NCI-H2171 treated with DMSO at 0.1 percent for 48 hours (cell line): ENCODE measurements around the gene XYLT1.

Experiments used
- DNase-seq: peaks from one replicate; lab custom pipeline; 2025; lab: John Stamatoyannopoulos, UW

The XYLT1 gene

DNA sequence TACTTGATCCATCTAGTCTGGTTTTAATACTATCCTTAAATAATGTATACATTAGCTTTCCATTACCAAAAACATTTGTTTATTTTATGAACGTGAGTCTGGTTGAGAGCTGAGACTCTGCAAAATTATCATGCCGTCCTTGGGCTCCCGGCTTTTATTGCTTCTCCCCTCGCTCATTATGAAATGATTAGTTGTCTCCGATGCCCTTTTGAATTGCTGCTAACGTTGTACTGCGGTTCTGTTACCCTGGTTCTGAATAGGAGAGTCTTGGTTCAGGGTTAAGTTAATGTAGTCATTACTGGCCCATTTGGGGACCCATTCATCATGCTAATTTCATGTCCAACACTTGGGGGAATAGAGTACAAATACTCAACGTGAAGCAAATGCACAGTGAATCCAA lies 12.8 kb downstream of the XYLT1 start:
- no peak for DNase-seq

DNA sequence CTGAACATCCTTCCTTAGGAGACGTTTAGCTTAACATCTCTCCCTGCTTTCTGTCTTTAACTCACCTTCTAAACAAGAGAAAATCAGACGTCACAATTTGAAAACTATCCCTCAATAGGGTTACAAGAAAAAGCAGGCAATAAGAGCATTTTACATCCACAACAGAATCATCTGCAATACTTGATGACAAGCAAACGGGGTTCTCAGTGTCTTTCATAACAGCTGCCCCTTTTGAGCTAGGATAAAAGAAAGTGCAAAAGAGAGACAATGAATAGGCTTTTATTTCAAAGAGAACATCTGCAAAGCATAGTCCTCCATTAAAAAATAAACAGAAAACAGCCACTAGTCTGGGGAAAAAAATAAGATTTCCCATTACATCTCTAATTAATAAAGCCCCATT lies 13.2 kb downstream of the XYLT1 start:
- DNase-seq, result no peak

DNA sequence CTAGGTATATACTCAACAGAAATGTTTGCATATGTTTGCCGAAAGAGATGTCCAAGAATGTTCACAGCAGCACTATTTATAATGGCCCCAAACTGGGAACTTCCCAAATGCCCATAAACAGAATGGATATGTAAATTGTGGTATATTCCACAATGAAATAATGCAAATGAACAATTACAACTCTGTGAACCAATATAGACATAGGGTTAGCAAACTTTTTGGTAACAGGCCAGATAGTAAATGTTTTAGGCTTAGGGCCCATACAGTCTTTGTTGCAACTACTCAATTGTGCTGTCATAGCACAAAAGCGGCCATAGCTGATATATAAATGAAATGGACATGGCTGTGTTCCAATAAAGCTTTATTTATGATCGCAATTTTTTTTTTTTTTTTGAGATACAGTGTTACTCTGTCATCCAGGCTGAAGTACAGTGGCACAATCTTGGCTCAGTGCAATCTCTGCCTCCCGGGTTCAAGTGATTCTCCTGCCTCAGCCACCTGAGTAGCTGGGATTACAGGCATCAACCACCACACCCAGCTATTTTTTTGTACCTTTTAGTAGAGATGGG lies 16.5 kb downstream of the XYLT1 start:
- no peak for DNase-seq

DNA sequence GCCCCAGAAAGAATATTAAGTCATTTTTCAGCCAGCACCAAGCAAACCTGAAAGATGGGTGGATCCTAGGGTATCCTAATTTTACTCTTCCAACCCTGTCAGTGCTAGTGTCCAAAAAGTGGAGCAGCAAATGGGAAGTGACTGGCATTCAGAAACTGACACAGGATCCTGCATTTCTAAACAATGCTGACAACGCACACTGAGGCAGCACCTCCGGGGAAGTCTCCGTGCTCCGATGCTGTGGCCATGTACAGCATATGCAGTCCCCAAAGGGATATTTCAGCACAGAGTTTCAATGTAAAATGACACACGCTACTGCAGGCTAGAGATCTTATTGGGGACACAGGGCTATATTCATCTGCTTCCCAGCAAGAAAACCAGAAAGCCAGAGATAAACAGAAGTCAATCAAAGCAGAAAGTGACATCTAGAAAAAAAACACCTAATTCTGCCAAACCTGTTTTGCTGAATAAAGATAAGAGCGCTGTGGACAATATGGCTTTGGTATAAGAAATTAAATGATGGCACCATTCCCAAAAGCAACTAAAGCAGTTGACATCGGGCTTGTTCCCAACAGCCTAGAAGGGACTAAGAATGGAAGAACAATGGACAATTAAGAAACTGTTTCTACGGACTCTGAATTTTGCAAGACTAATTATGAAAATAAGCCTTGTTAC lies 17.3 kb downstream of the XYLT1 start:
- no peak for DNase-seq

DNA sequence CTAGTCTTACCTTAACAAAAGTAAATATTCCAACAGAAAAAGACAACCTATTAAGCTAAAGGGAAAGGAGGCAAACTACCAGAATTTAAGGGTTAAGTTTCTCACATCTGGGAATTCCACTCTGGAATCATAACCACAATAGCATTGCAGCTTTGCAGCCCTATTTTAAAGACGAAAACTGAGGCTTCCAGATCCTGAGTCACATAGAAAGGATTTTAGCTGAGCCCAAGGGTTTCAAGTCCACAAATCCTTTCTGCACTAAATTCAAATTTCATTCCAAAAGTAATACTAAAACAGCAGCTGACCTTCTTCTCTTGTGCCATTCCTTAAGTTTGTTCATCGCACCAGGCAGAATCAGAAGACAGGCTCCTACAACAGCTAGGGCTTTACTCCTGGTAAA lies 17.8 kb downstream of the XYLT1 start:
- DNase-seq, result no peak

DNA sequence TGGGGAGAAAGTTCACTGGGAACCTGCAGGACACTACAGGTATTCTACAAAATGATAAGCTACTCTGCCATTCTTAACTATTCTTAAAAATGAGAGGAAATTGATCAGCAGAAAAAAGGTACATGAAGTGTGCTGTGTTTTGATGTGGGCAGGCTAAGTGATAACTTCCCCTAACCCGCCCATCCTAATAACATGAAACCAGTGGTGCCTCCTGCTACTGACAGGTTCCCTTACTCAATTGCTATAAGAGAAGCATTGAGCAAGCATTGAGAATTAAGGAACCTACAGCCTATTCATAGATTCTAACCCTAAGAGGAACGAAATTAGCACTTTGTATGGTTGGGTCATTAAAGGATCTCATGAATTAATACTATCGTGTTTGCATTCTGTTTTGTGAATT lies 18.9 kb downstream of the XYLT1 start:
- DNase-seq, result no peak

DNA sequence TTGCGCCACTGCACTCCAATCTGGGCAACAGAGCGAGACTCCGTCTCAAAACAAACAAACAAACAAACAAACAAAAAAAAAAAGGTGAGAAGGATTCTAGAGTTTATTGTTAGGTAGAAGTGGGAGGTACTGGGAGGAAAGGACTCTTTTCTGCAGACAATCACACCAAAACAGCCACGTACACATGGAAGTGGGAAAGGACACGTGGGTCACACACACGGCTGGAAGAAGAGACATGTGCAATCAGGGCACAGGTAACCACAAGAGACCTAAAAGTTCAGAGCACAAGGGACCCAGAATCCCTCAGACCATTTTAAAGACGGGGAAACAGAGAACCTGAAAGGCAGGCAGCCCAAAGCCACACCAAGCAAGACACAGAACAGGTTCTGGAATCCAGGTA lies 20.5 kb downstream of the XYLT1 start:
- DNase-seq, result no peak

DNA sequence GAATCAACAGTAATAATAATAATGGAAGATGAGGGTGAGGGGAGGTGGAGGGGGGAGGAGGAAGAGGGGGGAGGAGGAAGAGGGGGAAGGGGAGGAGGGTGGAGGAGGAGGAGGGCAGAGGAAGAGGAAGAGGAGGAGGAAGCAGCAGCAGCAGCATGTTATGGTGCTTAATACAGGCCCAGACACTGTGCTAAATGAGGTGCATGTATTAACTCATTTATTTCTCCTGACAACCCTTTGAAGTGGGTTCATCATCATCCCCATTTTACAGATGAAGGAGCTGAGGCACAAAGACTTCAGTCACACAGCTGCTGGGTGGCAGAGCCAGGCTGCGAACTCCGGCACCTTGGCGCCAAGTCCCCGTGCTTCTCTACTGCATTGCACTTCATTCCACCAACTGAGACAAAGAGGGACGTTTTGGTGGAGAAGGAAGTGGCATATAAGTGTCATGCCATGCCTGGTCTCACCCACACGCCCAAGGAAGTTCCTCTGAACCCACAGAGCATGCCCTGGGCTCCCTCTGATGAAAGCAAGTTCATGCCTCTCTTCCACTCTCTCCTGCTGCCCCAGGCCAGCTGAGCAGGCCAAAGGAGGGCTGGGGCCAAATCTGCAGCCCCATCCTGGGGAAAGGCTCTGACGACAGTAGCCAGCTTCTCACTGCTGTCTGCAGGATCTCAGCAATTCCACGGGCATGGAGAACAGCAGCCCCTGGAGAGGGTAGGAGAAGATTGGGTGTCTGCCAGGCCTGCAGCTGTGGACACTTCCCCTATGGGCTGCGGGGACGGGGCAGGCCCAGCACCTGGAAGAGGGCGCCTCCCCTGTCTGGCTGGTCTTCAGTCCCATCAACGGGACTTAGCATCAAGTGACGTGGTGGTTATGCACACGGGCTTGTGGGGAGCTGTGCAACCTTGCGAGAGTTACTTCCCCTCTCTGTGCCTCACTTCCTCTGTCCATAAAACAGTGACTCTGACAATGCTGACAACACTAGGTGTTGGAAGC lies 21.8 kb downstream of the XYLT1 start:
- DNase-seq, result no peak

DNA sequence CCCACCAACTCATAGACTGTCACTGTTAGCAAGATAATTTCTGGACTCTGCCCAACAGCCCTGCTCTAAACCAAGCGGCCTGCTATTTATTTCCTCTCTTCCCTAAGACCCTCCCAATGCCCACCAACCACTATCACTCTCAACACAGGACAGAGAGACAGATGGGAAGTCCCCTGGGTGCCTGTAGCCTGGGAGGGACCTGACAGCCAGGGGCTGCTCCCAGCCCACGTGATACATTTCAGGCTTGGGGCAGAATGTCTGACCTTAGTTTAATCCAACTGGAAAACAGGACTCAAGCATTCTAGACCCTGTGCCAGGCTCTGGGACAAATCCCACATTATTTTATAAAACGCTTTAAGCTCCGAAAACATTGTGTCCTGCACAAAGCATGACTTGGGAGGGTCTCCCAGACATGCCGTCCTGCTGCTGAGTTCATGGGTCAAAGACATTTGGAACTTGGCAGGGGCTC lies 23.6 kb downstream of the XYLT1 start:
- DNase-seq, result peak; percentile 8

DNA sequence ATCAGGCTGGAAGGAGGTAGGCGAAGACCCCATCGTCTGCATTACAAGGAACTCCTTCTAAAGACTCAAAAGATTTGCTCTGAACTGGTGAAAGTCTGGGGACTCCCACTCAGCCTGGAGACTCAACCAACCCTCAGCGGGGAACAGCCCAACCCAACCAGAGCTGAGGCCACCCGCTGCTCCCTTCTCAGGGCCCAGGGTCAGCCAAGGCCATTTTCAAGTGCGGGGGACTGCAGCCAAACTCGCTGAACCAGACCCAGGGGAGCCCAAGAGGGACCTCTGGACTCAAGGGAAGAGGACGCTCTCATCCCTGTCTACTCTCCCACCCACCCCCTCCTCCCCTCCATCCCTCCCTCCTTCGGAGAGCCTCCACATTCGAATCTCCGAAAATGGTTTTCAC lies 24.1 kb downstream of the XYLT1 start:
- no peak for DNase-seq

DNA sequence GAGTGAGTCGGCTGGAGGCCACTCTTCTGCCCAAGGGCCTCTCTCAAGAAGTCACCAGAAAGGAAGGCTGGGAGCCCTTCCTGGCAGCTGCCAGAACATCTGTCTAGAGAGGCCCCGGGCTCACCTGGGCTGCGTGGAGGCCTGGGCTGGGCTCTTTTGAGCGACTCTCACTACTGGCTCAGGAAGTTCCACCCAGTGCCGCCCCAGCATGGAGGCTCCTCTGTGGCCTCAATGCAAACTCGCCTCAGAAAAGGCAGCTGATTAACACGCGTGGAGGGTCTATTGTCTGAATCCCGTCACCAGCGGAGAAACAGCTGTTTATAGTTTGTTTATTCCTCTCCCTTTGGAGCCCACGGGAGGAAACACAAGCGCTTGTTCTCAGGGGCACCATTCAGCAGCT lies 25.3 kb downstream of the XYLT1 start:
- DNase-seq, result no peak

DNA sequence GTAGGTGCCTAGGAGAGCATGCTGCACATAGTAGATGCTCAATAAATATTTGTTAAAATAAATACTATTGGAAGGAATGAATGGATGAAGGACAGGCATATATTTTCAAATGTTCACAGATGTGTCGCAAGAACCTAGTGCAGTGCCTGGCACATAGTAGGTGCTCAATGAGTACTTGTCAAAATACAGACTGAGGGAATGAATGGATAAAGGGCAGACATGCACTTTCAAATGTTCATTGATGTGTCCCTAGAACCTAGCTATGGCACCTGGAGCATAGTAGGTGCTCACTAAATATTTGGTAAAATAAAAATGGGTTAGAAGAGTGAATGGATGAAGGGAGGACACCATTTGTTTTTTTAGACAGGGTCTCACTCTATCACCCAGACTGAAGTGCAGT lies 26.1 kb downstream of the XYLT1 start:
- no peak for DNase-seq

DNA sequence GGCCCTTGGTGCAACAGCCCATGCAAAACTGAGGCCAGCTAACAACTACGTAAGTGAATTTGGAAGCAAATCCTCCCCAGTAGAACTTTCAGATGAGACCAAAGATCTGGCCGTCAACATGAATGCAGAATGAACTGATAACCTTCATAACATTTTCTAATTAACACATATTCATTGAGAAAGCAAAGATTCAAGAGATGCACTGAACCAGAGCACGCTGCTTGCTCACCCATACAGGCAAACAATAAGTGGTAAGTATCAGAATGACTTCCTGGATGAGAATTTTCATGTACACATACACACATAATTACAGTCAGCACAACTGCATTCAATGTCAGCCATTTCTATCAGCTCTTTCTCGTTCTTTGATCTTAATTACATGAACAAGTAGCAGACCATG lies 30.6 kb downstream of the XYLT1 start:
- no peak for DNase-seq

DNA sequence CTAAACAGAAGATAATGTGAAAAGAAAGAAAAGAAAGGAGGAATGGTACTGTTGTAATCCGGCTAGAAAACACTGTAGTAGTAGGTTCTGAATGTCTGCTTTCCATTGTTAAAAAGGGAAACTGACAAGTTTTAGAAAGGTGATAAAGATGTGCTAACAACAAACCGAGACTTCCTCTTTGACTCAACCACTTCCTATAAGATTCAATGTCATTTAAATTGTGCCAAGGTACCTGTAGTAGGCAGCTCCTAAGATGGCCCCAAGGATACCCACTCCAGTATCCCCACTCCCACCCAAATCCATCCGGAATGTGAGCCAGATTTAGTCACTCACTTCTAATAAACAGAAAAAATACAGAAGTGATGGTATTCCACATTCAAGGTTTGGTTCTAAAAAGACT lies 31.2 kb downstream of the XYLT1 start:
- no peak for DNase-seq

DNA sequence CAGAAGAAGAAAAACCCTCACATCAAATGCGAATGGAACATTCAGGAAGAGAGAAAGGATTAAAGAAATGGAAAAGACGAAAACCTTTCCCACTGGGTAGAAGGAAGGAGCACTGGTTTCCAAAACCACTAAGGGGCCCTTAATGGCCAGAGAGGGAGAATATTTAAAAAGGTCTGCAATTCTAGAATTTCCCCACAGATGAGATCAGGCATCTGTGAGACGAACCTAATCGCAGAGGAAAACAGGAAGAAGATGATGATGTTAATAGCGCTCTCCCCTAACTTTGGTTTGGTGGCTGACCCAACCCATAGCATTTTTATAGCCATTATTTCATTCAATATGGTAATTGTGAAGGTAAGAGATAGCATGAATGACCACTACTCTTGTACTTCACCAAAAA lies 32.8 kb downstream of the XYLT1 start:
- no peak for DNase-seq

DNA sequence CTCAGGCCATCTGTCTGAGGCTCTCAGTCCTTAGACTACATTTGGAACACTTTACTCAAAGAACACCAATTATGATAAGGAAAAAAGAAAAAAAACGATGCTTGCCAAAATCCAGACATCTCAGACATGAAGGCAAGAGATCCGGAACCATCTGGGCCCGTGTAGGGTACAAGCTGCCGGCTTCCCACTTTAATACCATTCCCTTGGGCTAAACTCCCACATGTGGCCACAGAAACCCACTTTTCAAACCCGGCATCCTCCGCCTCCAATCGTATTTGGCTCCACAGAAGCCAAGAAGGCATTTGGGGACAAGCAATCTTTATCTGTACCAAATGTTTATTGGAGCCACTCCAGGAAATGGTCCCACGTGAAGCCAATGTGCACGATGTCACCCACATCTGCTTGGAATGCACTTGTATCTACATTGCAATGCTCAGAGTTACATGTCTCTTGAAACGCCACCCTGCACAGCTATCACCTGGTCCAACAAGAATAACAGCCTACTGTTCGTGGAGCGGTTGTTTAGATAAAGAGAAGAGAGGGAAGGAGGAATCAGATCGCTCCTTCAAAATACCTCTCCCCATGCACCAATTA lies 33.5 kb downstream of the XYLT1 start:
- peak; percentile 58 for DNase-seq

DNA sequence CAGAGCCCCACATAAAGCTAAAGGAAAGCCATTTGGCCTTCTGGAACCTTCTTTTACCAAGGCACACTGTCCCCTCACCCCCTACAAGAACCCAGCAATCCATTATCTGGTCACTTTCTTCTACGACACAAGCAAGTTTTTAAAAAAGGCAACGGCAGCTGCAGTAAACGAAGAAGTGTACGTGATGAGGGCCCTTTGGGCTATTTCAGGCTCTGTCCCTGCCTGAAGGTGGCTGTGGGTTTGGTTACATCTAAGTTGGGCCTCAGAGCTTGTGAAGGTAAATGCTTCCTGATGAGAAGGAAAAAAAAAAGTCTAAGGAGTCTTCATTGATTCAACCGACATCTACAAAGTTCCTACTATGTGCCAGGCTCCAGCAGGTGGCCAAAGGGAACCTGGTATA lies 35.4 kb downstream of the XYLT1 start:
- DNase-seq, result no peak

DNA sequence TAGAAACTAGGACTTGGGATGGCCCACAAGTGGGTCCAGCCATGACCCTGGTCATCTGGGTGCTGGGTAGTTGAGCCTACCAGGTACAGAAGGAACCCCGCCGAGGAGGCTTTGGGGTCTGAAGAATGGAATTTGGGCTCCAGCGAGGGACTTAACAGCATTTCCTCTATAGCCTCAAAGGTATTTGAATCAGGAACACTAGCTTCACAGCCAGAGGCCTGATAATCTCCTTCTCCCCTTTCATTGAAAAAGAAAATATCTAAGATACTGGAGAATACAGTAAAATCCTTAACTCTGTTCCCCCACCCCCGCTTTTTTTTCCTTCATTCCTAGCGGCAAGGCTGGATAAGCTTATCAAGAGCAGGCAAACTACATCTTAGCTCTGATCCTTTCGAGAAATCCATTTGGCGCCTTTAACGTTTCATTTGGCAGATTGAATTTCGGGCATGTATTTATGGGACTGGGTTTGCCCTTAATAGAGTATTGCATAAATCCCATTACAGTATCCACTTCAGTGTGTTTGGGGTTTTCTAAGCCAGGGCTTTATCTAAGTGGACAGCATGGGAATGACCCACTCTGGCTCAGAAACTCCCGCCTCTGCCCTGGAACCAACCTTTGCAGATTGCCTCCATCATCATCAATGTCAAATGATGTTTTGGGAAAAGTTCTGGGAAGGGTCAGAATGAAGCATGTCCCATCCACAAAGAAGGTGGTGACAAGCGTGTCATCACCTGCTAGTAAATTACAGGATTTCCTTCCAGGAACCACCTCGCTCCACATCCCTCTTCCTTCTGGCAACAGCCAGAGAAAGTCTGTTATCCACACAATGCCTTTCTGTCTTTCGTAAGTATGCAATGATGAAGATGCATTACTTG lies 36.9 kb downstream of the XYLT1 start:
- DNase-seq, result peak; percentile 6

DNA sequence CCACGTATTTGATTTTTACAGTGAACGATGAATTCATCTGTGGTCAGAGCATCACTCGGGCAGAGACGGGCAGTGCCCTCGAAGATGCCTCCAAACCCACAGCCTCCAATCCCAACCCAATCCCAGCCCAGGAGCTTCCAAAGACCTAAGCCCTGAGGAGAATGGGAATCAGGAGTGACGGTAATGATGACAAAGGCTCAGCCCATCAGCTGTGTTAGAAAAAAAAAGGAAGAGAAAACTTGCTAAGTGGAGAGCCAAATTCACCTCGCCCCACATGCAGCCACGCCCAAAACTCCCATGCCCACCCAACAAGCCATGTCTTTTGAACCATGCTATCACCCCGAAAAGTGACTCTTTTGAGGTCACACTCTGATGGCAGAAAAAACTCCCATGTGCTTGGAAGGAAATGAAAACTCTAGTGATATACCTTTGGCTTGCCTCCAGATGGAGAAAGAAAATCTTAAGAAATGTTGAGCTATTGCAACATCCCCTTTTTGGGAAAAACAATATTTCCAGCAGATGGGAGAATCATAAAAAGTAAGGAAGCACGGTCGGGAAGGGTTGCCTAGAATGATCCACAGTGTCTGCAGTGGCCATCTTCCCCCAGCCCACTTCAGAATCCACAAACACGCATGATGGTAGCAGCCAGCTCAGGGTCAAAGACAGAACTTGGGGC lies 37.7 kb downstream of the XYLT1 start:
- no peak for DNase-seq

DNA sequence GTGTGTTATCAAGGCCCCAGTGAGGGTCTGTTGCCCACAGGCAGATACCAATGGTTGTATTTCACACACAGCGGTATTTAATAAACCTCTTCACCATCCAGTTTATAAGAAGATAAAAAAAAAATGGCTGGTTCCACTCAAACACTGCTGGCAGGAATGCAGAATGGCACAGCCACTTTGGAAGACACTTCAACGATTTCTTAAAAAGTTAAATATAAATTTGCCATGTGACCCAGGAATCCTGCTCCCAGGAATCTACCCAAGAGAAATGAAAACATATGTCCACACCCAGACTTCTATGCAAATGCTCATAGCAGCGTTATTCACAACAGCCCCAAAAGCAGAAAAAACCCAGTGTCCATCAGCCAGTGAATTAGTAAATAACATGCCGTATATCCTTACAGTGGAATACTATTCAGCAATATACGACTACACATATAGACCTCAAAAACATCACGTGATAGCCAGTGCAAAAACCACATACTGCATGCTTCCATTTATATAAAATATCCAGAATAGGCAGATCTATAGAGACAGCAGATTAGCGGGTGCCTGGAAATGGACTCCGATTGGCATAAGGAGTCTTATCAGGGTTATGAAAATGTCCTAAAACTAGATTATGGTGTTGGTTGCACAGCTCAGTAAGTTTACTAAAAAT lies 38.7 kb downstream of the XYLT1 start:
- DNase-seq, result no peak
